ENCODE results near the gene NECAB3.

NECAB3 gene

GRCh38 chr20:33669873-33670640 lies 4.2 kb downstream of the NECAB3 start:
- no peaks in the 10 kb centered on the region for H3K27me3 ChIP-seq (ENCODE audit: control insufficient read depth, low read length)
- peaks cover 16% of the 10 kb centered on the region for H3F3A ChIP-seq (ENCODE audit: control insufficient read depth, insufficient read depth)
- H3K4me1 ChIP-seq (ENCODE audit: control insufficient read depth, low read length) = peaks cover 52% of the 10 kb centered on the region
- no peak overlapping the region for H3K4me3 ChIP-seq (ENCODE audit: low read length)
- H3K9me3 ChIP-seq (ENCODE audit: control insufficient read depth, insufficient read depth, low read length) = no peaks in the 10 kb centered on the region
- H3K36me3 ChIP-seq (ENCODE audit: control insufficient read depth, low read length) = peaks cover 20% of the 10 kb centered on the region
- H3K4me2 ChIP-seq (ENCODE audit: low read length) = peak overlapping the region; percentile 3; the same call in 1 of the 2 replicates
- H3K27ac ChIP-seq (ENCODE audit: low read depth, low read length) = no peak overlapping the region
- peaks cover 2% of the 10 kb centered on the region; the same call in 1 of the 2 replicates for H4K20me1 ChIP-seq (ENCODE audit: control insufficient read depth, insufficient read depth, low read depth, low read length)
- TF ChIP-seq, protein P1, sequence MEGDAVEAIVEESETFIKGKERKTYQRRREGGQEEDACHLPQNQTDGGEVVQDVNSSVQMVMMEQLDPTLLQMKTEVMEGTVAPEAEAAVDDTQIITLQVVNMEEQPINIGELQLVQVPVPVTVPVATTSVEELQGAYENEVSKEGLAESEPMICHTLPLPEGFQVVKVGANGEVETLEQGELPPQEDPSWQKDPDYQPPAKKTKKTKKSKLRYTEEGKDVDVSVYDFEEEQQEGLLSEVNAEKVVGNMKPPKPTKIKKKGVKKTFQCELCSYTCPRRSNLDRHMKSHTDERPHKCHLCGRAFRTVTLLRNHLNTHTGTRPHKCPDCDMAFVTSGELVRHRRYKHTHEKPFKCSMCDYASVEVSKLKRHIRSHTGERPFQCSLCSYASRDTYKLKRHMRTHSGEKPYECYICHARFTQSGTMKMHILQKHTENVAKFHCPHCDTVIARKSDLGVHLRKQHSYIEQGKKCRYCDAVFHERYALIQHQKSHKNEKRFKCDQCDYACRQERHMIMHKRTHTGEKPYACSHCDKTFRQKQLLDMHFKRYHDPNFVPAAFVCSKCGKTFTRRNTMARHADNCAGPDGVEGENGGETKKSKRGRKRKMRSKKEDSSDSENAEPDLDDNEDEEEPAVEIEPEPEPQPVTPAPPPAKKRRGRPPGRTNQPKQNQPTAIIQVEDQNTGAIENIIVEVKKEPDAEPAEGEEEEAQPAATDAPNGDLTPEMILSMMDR (IDR thresholded peaks at IDR 0.05; ENCODE audit: low read depth, low read length, poor library complexity, severe bottlenecking) = no peak
- no peak for TF ChIP-seq EZH2phosphoT487 (IDR thresholded peaks at IDR 0.05; ENCODE audit: borderline replicate concordance, low read length)
- peaks cover 27% of the 10 kb centered on the region for H3K79me2 ChIP-seq (ENCODE audit: control insufficient read depth, low read length)
- H3K9me2 ChIP-seq (replicated peaks; ENCODE audit: control insufficient read depth, low read length) = no peaks in the 10 kb centered on the region

DNA sequence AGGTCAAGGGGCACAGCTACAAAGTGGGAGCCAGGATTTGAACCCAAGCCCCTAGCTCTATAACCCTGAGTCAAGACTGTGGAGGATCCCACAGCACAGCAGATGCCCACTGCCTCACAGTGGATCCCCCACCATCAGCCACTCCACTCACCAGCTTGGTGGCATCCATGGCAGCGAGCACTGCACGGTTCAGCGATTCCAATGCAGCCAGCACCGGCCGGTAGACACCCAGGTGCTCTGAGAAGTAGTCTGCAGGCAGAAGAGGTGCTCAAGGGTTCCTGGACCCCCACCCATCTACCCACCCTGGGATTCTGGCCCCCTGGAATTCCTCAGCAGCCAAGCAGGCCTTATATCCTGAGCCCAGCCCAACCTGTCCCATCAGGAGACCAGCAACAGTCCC lies 5.0 kb downstream of the NECAB3 start:
- Histone ChIP-seq H3K36me3 (ENCODE audit: control insufficient read depth, low read length) (peaks cover 19% of the 10 kb centered on the region), H3K4me1 (ENCODE audit: control insufficient read depth, low read length) (peaks cover 52% of the 10 kb centered on the region), H3K79me2 (ENCODE audit: control insufficient read depth, low read length) (peaks cover 27% of the 10 kb centered on the region), H3K27ac (ENCODE audit: low read depth, low read length) (no peak overlapping the region), H3K9me2 (replicated peaks; ENCODE audit: control insufficient read depth, low read length) (no peaks in the 10 kb centered on the region), H4K20me1 (ENCODE audit: control insufficient read depth, insufficient read depth, low read depth, low read length) (no peaks in the 10 kb centered on the region), H3K9me3 (ENCODE audit: control insufficient read depth, insufficient read depth, low read length) (no peaks in the 10 kb centered on the region), H3K4me3 (ENCODE audit: low read length) (no peak overlapping the region), H3K4me2 (ENCODE audit: low read length) (peak overlapping the region; percentile 3; the same call in 1 of the 2 replicates), H3K27me3 (ENCODE audit: control insufficient read depth, low read length) (no peaks in the 10 kb centered on the region), H3F3A (ENCODE audit: control insufficient read depth, insufficient read depth) (peaks cover 11% of the 10 kb centered on the region)
- TF ChIP-seq, protein P1 (IDR thresholded peaks at IDR 0.05; ENCODE audit: low read depth, low read length, poor library complexity, severe bottlenecking) = no peak
- no peak for TF ChIP-seq EZH2phosphoT487 (IDR thresholded peaks at IDR 0.05; ENCODE audit: borderline replicate concordance, low read length)

GRCh38 chr20:33668466-33669155 lies 5.6 kb downstream of the NECAB3 start:
- H3K36me3 ChIP-seq (ENCODE audit: control insufficient read depth, low read length) = peaks cover 19% of the 10 kb centered on the region
- peak overlapping the region; percentile 91 for H3K4me3 ChIP-seq (ENCODE audit: low read length)
- H3K9me2 ChIP-seq (replicated peaks; ENCODE audit: control insufficient read depth, low read length) = no peaks in the 10 kb centered on the region
- no peaks in the 10 kb centered on the region for H4K20me1 ChIP-seq (ENCODE audit: control insufficient read depth, insufficient read depth, low read depth, low read length)
- no peak overlapping the region for H3K27ac ChIP-seq (ENCODE audit: low read depth, low read length)
- peaks cover 23% of the 10 kb centered on the region for H3K79me2 ChIP-seq (ENCODE audit: control insufficient read depth, low read length)
- TF ChIP-seq, protein P1 (IDR thresholded peaks at IDR 0.05; ENCODE audit: low read depth, low read length, poor library complexity, severe bottlenecking) = no peak
- H3F3A ChIP-seq (ENCODE audit: control insufficient read depth, insufficient read depth) = peaks cover 11% of the 10 kb centered on the region
- H3K27me3 ChIP-seq (ENCODE audit: control insufficient read depth, low read length) = no peaks in the 10 kb centered on the region
- peaks cover 55% of the 10 kb centered on the region for H3K4me1 ChIP-seq (ENCODE audit: control insufficient read depth, low read length)
- H3K9me3 ChIP-seq (ENCODE audit: control insufficient read depth, insufficient read depth, low read length) = no peaks in the 10 kb centered on the region
- peak overlapping the region; percentile 97 for H3K4me2 ChIP-seq (ENCODE audit: low read length)

Measured in DOHH2 (cell line).